ENCODE results near the gene ZNF618.

DNA sequence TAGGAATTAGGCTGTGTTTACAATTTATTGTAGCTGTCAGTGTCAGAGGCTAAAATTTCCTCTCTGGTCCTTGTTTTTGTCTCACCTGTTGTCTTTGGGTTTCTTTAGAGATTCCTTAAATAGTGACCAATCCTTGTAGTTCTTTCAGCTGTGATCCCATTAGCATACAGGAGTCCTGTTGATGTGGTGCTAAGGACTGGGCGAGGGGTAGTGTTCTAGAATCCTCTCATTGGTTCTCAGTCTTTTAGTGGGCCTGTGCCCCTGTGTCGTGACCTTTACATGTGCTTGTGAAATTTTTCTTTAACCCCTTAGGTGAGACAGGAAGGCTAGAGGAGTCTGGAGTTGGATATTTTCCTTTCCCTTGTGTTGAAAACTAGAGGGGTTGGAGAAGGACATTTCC lies 51.2 kb downstream of the ZNF618 start:
- TF ChIP-seq, protein P1, sequence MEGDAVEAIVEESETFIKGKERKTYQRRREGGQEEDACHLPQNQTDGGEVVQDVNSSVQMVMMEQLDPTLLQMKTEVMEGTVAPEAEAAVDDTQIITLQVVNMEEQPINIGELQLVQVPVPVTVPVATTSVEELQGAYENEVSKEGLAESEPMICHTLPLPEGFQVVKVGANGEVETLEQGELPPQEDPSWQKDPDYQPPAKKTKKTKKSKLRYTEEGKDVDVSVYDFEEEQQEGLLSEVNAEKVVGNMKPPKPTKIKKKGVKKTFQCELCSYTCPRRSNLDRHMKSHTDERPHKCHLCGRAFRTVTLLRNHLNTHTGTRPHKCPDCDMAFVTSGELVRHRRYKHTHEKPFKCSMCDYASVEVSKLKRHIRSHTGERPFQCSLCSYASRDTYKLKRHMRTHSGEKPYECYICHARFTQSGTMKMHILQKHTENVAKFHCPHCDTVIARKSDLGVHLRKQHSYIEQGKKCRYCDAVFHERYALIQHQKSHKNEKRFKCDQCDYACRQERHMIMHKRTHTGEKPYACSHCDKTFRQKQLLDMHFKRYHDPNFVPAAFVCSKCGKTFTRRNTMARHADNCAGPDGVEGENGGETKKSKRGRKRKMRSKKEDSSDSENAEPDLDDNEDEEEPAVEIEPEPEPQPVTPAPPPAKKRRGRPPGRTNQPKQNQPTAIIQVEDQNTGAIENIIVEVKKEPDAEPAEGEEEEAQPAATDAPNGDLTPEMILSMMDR (conservative IDR thresholded peaks at IDR 0.05; ENCODE audit: low read depth in 2 of 2) = no peak
- TF ChIP-seq, protein P2, sequence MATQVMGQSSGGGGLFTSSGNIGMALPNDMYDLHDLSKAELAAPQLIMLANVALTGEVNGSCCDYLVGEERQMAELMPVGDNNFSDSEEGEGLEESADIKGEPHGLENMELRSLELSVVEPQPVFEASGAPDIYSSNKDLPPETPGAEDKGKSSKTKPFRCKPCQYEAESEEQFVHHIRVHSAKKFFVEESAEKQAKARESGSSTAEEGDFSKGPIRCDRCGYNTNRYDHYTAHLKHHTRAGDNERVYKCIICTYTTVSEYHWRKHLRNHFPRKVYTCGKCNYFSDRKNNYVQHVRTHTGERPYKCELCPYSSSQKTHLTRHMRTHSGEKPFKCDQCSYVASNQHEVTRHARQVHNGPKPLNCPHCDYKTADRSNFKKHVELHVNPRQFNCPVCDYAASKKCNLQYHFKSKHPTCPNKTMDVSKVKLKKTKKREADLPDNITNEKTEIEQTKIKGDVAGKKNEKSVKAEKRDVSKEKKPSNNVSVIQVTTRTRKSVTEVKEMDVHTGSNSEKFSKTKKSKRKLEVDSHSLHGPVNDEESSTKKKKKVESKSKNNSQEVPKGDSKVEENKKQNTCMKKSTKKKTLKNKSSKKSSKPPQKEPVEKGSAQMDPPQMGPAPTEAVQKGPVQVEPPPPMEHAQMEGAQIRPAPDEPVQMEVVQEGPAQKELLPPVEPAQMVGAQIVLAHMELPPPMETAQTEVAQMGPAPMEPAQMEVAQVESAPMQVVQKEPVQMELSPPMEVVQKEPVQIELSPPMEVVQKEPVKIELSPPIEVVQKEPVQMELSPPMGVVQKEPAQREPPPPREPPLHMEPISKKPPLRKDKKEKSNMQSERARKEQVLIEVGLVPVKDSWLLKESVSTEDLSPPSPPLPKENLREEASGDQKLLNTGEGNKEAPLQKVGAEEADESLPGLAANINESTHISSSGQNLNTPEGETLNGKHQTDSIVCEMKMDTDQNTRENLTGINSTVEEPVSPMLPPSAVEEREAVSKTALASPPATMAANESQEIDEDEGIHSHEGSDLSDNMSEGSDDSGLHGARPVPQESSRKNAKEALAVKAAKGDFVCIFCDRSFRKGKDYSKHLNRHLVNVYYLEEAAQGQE (IDR thresholded peaks at IDR 0.05; ENCODE audit: unreplicated experiment) = no peak
- no peak for TF ChIP-seq EZH2 (IDR thresholded peaks at IDR 0.05; ENCODE audit: low read depth, unreplicated experiment)
- TF ChIP-seq POLR2AphosphoS5 (IDR thresholded peaks at IDR 0.05; ENCODE audit: low read depth) = no peak
- TF ChIP-seq ZNF114 (CRISPR knock-in tag; IDR thresholded peaks at IDR 0.05) = no peak
- TF ChIP-seq EZH2phosphoT487 (IDR thresholded peaks at IDR 0.05; ENCODE audit: unreplicated experiment) = no peak
- no peak for TF ChIP-seq ZNF331 (CRISPR knock-in tag; IDR thresholded peaks at IDR 0.05; ENCODE audit: low read depth)
- no peak for TF ChIP-seq CREB1 (CRISPR knock-in tag; IDR thresholded peaks at IDR 0.05; ENCODE audit: low read depth)
- TF ChIP-seq JUNB (IDR thresholded peaks at IDR 0.05; ENCODE audit: unreplicated experiment) = no peak
- TF ChIP-seq, protein P3, sequence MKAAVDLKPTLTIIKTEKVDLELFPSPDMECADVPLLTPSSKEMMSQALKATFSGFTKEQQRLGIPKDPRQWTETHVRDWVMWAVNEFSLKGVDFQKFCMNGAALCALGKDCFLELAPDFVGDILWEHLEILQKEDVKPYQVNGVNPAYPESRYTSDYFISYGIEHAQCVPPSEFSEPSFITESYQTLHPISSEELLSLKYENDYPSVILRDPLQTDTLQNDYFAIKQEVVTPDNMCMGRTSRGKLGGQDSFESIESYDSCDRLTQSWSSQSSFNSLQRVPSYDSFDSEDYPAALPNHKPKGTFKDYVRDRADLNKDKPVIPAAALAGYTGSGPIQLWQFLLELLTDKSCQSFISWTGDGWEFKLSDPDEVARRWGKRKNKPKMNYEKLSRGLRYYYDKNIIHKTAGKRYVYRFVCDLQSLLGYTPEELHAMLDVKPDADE (IDR thresholded peaks at IDR 0.05) = no peak
- no peak for TF ChIP-seq NANOG (IDR thresholded peaks at IDR 0.05; ENCODE audit: borderline replicate concordance)
- no peak for TF ChIP-seq STAT1 (IDR thresholded peaks at IDR 0.05; ENCODE audit: unreplicated experiment)
- no peak for TF ChIP-seq ZNF462 (CRISPR knock-in tag; IDR thresholded peaks at IDR 0.05)
